ENCODE measurements around the gene PDE4DIP. TPM values are rescaled to one million over a fixed set of nuclear protein-coding genes. Genes with fewer than 3 reads are reported as not detected.
"Not testable (repeated sequence)": the region's sequence is repeated elsewhere in the genome, so short reads cannot be mapped to it uniquely, and the experiment has no call there.

The PDE4DIP gene
- total and polyA plus RNA-seq, 4 donors = 131 to 249 (median 215) TPM

GRCh38 chr1:148916222-148916621 lies 72.0 kb downstream of the PDE4DIP start:
- H3K27me3 ChIP-seq (ENCODE audit: control insufficient read depth, insufficient read depth, low read length); DNase-seq (ENCODE audit: low read depth in 4 of 6, low spot score in 6 of 6); H3K27ac ChIP-seq (ENCODE audit: low read depth, low read length); H3K4me3 ChIP-seq (ENCODE audit: low read depth, low read length); H3K4me1 ChIP-seq (ENCODE audit: control insufficient read depth, insufficient read depth, low read length); H3K36me3 ChIP-seq (ENCODE audit: control insufficient read depth, insufficient read depth, low read length); H3K9me3 ChIP-seq (ENCODE audit: control insufficient read depth, insufficient read depth, low read length): not testable (repeated sequence)
- WGBS (ENCODE audit: insufficient coverage) = no CpG with 5 or more reads among the region's 2 CpGs

GRCh38 chr1:148916695-148917348 lies 72.6 kb downstream of the PDE4DIP start:
- H3K9me3 ChIP-seq (ENCODE audit: control insufficient read depth, insufficient read depth, low read length); H3K4me1 ChIP-seq (ENCODE audit: control insufficient read depth, insufficient read depth, low read length); DNase-seq (ENCODE audit: low read depth in 4 of 6, low spot score in 6 of 6); H3K36me3 ChIP-seq (ENCODE audit: control insufficient read depth, insufficient read depth, low read length); H3K27ac ChIP-seq (ENCODE audit: low read depth, low read length); H3K4me3 ChIP-seq (ENCODE audit: low read depth, low read length); H3K27me3 ChIP-seq (ENCODE audit: control insufficient read depth, insufficient read depth, low read length): not testable (repeated sequence)
- WGBS (ENCODE audit: insufficient coverage) = no CpG with 5 or more reads among the region's 4 CpGs

GRCh38 chr1:148918836-148919447 lies 74.7 kb downstream of the PDE4DIP start:
- DNase-seq (ENCODE audit: low read depth in 4 of 6, low spot score in 6 of 6); H3K36me3 ChIP-seq (ENCODE audit: control insufficient read depth, insufficient read depth, low read length); H3K27me3 ChIP-seq (ENCODE audit: control insufficient read depth, insufficient read depth, low read length); H3K27ac ChIP-seq (ENCODE audit: low read depth, low read length); H3K4me3 ChIP-seq (ENCODE audit: low read depth, low read length); H3K9me3 ChIP-seq (ENCODE audit: control insufficient read depth, insufficient read depth, low read length); H3K4me1 ChIP-seq (ENCODE audit: control insufficient read depth, insufficient read depth, low read length): not testable (repeated sequence)
- WGBS (ENCODE audit: insufficient coverage) = no CpG with 5 or more reads among the region's 3 CpGs

GRCh38 chr1:148921047-148921446 lies 76.8 kb downstream of the PDE4DIP start:
- WGBS (ENCODE audit: insufficient coverage) = no CpG with 5 or more reads among the region's 1 CpG
- not testable (repeated sequence) for H3K36me3 ChIP-seq (ENCODE audit: control insufficient read depth, insufficient read depth, low read length); H3K4me1 ChIP-seq (ENCODE audit: control insufficient read depth, insufficient read depth, low read length); H3K9me3 ChIP-seq (ENCODE audit: control insufficient read depth, insufficient read depth, low read length); DNase-seq (ENCODE audit: low read depth in 4 of 6, low spot score in 6 of 6); H3K4me3 ChIP-seq (ENCODE audit: low read depth, low read length); H3K27me3 ChIP-seq (ENCODE audit: control insufficient read depth, insufficient read depth, low read length); H3K27ac ChIP-seq (ENCODE audit: low read depth, low read length)

GRCh38 chr1:148923798-148924197 lies 79.6 kb downstream of the PDE4DIP start:
- WGBS (ENCODE audit: insufficient coverage) = no CpG with 5 or more reads among the region's 3 CpGs
- not testable (repeated sequence) for H3K27ac ChIP-seq (ENCODE audit: low read depth, low read length)

GRCh38 chr1:148927645-148928044 lies 83.4 kb downstream of the PDE4DIP start:
- WGBS (ENCODE audit: insufficient coverage) = no CpG with 5 or more reads among the region's 1 CpG
- not testable (repeated sequence) for H3K9me3 ChIP-seq (ENCODE audit: control insufficient read depth, insufficient read depth, low read length); H3K36me3 ChIP-seq (ENCODE audit: control insufficient read depth, insufficient read depth, low read length); H3K27ac ChIP-seq (ENCODE audit: low read depth, low read length); H3K4me1 ChIP-seq (ENCODE audit: control insufficient read depth, insufficient read depth, low read length); H3K4me3 ChIP-seq (ENCODE audit: low read depth, low read length); DNase-seq (ENCODE audit: low read depth in 4 of 6, low spot score in 6 of 6); H3K27me3 ChIP-seq (ENCODE audit: control insufficient read depth, insufficient read depth, low read length)

More at GRCh38 chr1:148923798-148924197, 79.6 kb downstream of the PDE4DIP start:
- not testable (repeated sequence) for H3K4me1 ChIP-seq (ENCODE audit: control insufficient read depth, insufficient read depth, low read length); H3K9me3 ChIP-seq (ENCODE audit: control insufficient read depth, insufficient read depth, low read length); H3K4me3 ChIP-seq (ENCODE audit: low read depth, low read length); H3K36me3 ChIP-seq (ENCODE audit: control insufficient read depth, insufficient read depth, low read length); H3K27me3 ChIP-seq (ENCODE audit: control insufficient read depth, insufficient read depth, low read length); DNase-seq (ENCODE audit: low read depth in 4 of 6, low spot score in 6 of 6)

- H3K4me1 ChIP-seq (ENCODE audit: control insufficient read depth, insufficient read depth, low read length); DNase-seq (ENCODE audit: low read depth in 4 of 6, low spot score in 6 of 6); H3K27me3 ChIP-seq (ENCODE audit: control insufficient read depth, insufficient read depth, low read length); H3K9me3 ChIP-seq (ENCODE audit: control insufficient read depth, insufficient read depth, low read length); H3K4me3 ChIP-seq (ENCODE audit: low read depth, low read length); H3K36me3 ChIP-seq (ENCODE audit: control insufficient read depth, insufficient read depth, low read length); H3K27ac ChIP-seq (ENCODE audit: low read depth, low read length): not testable (repeated sequence)
Measured at GRCh38 chr1:148929253-148929652, 85.0 kb downstream of the PDE4DIP start.

- WGBS (ENCODE audit: insufficient coverage) = no CpG with 5 or more reads among the region's 3 CpGs
- not testable (repeated sequence) for H3K27ac ChIP-seq (ENCODE audit: low read depth, low read length); H3K36me3 ChIP-seq (ENCODE audit: control insufficient read depth, insufficient read depth, low read length); H3K27me3 ChIP-seq (ENCODE audit: control insufficient read depth, insufficient read depth, low read length); DNase-seq (ENCODE audit: low read depth in 4 of 6, low spot score in 6 of 6); H3K9me3 ChIP-seq (ENCODE audit: control insufficient read depth, insufficient read depth, low read length); H3K4me1 ChIP-seq (ENCODE audit: control insufficient read depth, insufficient read depth, low read length); H3K4me3 ChIP-seq (ENCODE audit: low read depth, low read length)
Measured at GRCh38 chr1:148935381-148936002, 91.3 kb downstream of the PDE4DIP start.

GRCh38 chr1:148942906-148943305 lies 98.7 kb downstream of the PDE4DIP start:
- H3K27ac ChIP-seq (ENCODE audit: low read depth, low read length); H3K27me3 ChIP-seq (ENCODE audit: control insufficient read depth, insufficient read depth, low read length); H3K9me3 ChIP-seq (ENCODE audit: control insufficient read depth, insufficient read depth, low read length); H3K36me3 ChIP-seq (ENCODE audit: control insufficient read depth, insufficient read depth, low read length); DNase-seq (ENCODE audit: low read depth in 4 of 6, low spot score in 6 of 6); H3K4me1 ChIP-seq (ENCODE audit: control insufficient read depth, insufficient read depth, low read length); H3K4me3 ChIP-seq (ENCODE audit: low read depth, low read length): not testable (repeated sequence)
- WGBS (ENCODE audit: insufficient coverage) = no CpG with 5 or more reads among the region's 3 CpGs

GRCh38 chr1:148945130-148945529 lies 100.9 kb downstream of the PDE4DIP start:
- not testable (repeated sequence) for H3K27ac ChIP-seq (ENCODE audit: low read depth, low read length); DNase-seq (ENCODE audit: low read depth in 4 of 6, low spot score in 6 of 6); H3K27me3 ChIP-seq (ENCODE audit: control insufficient read depth, insufficient read depth, low read length); H3K9me3 ChIP-seq (ENCODE audit: control insufficient read depth, insufficient read depth, low read length); H3K4me1 ChIP-seq (ENCODE audit: control insufficient read depth, insufficient read depth, low read length); H3K4me3 ChIP-seq (ENCODE audit: low read depth, low read length); H3K36me3 ChIP-seq (ENCODE audit: control insufficient read depth, insufficient read depth, low read length)
- no CpG with 5 or more reads among the region's 1 CpG for WGBS (ENCODE audit: insufficient coverage)

Measured in spinal cord (tissue), 10 donors.